Measurements from ENCODE around the gene ERCC5. TPM values are rescaled to one million over a fixed set of nuclear protein-coding genes. Genes with fewer than 3 reads are reported as not detected.

ERCC5 gene
- total and polyA plus RNA-seq, 4 donors = 17.7 to 44.8 (median 24.7) TPM

- 41% methylated on average over 3 of the region's 3 CpGs for WGBS
- TF ChIP-seq TAF1 (conservative IDR thresholded peaks at IDR 0.05) (no peak), FOXA2 (IDR thresholded peaks at IDR 0.05) (peak; percentile 19), YY1 (IDR thresholded peaks at IDR 0.05) (peak; percentile 6), JUND (IDR thresholded peaks at IDR 0.05) (peak in 1 of 2 donors; percentile 41), SP1 (IDR thresholded peaks at IDR 0.05) (peak; percentile 73), HNF4A (conservative IDR thresholded peaks at IDR 0.05) (peak; percentile 85 to 95), HNF4G (IDR thresholded peaks at IDR 0.05) (peak; percentile 51), RXRA (IDR thresholded peaks at IDR 0.05) (peak in 1 of 2 donors; percentile 49)
- TF ChIP-seq, protein P1, sequence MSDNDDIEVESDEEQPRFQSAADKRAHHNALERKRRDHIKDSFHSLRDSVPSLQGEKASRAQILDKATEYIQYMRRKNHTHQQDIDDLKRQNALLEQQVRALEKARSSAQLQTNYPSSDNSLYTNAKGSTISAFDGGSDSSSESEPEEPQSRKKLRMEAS (IDR thresholded peaks at IDR 0.05) = no peak
- TF ChIP-seq, protein P2, sequence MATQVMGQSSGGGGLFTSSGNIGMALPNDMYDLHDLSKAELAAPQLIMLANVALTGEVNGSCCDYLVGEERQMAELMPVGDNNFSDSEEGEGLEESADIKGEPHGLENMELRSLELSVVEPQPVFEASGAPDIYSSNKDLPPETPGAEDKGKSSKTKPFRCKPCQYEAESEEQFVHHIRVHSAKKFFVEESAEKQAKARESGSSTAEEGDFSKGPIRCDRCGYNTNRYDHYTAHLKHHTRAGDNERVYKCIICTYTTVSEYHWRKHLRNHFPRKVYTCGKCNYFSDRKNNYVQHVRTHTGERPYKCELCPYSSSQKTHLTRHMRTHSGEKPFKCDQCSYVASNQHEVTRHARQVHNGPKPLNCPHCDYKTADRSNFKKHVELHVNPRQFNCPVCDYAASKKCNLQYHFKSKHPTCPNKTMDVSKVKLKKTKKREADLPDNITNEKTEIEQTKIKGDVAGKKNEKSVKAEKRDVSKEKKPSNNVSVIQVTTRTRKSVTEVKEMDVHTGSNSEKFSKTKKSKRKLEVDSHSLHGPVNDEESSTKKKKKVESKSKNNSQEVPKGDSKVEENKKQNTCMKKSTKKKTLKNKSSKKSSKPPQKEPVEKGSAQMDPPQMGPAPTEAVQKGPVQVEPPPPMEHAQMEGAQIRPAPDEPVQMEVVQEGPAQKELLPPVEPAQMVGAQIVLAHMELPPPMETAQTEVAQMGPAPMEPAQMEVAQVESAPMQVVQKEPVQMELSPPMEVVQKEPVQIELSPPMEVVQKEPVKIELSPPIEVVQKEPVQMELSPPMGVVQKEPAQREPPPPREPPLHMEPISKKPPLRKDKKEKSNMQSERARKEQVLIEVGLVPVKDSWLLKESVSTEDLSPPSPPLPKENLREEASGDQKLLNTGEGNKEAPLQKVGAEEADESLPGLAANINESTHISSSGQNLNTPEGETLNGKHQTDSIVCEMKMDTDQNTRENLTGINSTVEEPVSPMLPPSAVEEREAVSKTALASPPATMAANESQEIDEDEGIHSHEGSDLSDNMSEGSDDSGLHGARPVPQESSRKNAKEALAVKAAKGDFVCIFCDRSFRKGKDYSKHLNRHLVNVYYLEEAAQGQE (IDR thresholded peaks at IDR 0.05) = peak; percentile 41
- no peak for DNase-seq (ENCODE audit: low spot score)
- H3K27ac ChIP-seq (ENCODE audit: low read depth in 1 of 2, low read length in 2 of 2) = no peak overlapping the region
- H3K27me3 ChIP-seq (ENCODE audit: control insufficient read depth in 4 of 4, insufficient read depth in 4 of 4, low read length in 3 of 4) = no peaks in the 10 kb centered on the region
- no peaks in the 10 kb centered on the region for H3K36me3 ChIP-seq (ENCODE audit: control insufficient read depth in 4 of 4, insufficient read depth in 3 of 4, low read depth in 1 of 4, low read length in 3 of 4)
- no peak overlapping the region for H3K4me3 ChIP-seq (ENCODE audit: low read depth in 1 of 3, low read length in 3 of 3)
- peaks cover 2 to 15% (median 8%) of the 10 kb centered on the region in 4 donors for H3K4me1 ChIP-seq (ENCODE audit: control insufficient read depth in 4 of 4, insufficient read depth in 4 of 4, low read length in 3 of 4)
- no peak overlapping the region for H3K9ac ChIP-seq (ENCODE audit: low read depth in 1 of 2, low read length in 2 of 2)
- H3K9me3 ChIP-seq (ENCODE audit: control insufficient read depth in 4 of 4, low read length in 3 of 4) = no peaks in the 10 kb centered on the region
These were observed 66.8 kb downstream of the ERCC5 start for GRCh38 chr13:102912599-102912998.

GRCh38 chr13:102913914-102914313 is 68.1 kb downstream of the ERCC5 start:
- DNase-seq (ENCODE audit: low spot score) = no peak

More at GRCh38 chr13:102913914-102914313, 68.1 kb downstream of the ERCC5 start:
- H3K27me3 ChIP-seq (ENCODE audit: control insufficient read depth in 4 of 4, insufficient read depth in 4 of 4, low read length in 3 of 4) = no peaks in the 10 kb centered on the region
- no peaks in the 10 kb centered on the region for H3K9me3 ChIP-seq (ENCODE audit: control insufficient read depth in 4 of 4, low read length in 3 of 4)
- peaks cover 0 to 9% (median 3%) of the 10 kb centered on the region in 4 donors for H3K4me1 ChIP-seq (ENCODE audit: control insufficient read depth in 4 of 4, insufficient read depth in 4 of 4, low read length in 3 of 4)
- no peak overlapping the region for H3K9ac ChIP-seq (ENCODE audit: low read depth in 1 of 2, low read length in 2 of 2)
- H3K4me3 ChIP-seq (ENCODE audit: low read depth in 1 of 3, low read length in 3 of 3) = no peak overlapping the region
- H3K27ac ChIP-seq (ENCODE audit: low read depth in 1 of 2, low read length in 2 of 2) = no peak overlapping the region
- H3K36me3 ChIP-seq (ENCODE audit: control insufficient read depth in 4 of 4, insufficient read depth in 3 of 4, low read depth in 1 of 4, low read length in 3 of 4) = no peaks in the 10 kb centered on the region
- TF ChIP-seq RXRA (IDR thresholded peaks at IDR 0.05) (no peak), ZBTB33 (IDR thresholded peaks at IDR 0.05) (no peak), HNF4A (conservative IDR thresholded peaks at IDR 0.05) (no peak), JUND (IDR thresholded peaks at IDR 0.05) (no peak), RAD21 (IDR thresholded peaks at IDR 0.05) (no peak), HNF4G (IDR thresholded peaks at IDR 0.05) (no peak), FOXA2 (IDR thresholded peaks at IDR 0.05) (no peak), ATF3 (IDR thresholded peaks at IDR 0.05) (no peak), SP1 (IDR thresholded peaks at IDR 0.05) (no peak), EGR1 (IDR thresholded peaks at IDR 0.05; ENCODE audit: low read depth in 2 of 2) (no peak)
- TF ChIP-seq, protein P2 (IDR thresholded peaks at IDR 0.05) = no peak
- TF ChIP-seq, protein P3, sequence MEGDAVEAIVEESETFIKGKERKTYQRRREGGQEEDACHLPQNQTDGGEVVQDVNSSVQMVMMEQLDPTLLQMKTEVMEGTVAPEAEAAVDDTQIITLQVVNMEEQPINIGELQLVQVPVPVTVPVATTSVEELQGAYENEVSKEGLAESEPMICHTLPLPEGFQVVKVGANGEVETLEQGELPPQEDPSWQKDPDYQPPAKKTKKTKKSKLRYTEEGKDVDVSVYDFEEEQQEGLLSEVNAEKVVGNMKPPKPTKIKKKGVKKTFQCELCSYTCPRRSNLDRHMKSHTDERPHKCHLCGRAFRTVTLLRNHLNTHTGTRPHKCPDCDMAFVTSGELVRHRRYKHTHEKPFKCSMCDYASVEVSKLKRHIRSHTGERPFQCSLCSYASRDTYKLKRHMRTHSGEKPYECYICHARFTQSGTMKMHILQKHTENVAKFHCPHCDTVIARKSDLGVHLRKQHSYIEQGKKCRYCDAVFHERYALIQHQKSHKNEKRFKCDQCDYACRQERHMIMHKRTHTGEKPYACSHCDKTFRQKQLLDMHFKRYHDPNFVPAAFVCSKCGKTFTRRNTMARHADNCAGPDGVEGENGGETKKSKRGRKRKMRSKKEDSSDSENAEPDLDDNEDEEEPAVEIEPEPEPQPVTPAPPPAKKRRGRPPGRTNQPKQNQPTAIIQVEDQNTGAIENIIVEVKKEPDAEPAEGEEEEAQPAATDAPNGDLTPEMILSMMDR (IDR thresholded peaks at IDR 0.05; ENCODE audit: low read depth, low read length, missing input control) = no peak
- WGBS = 73% methylated on average over 7 of the region's 7 CpGs
